Germinal center (tissue), 1 donor: ENCODE results near the gene SERGEF.
"Not testable (repeated sequence)": the region's sequence is repeated elsewhere in the genome, so short reads cannot be mapped to it uniquely, and the experiment has no call there.

Experiments used
- DNase-seq: peaks from one replicate; pipeline ENCODE4 v3.0.0; 2012; ENCODE audit warnings: mixed read lengths, low spot score

SERGEF gene

GRCh38 chr11:18000128-18000527 is 12.7 kb downstream of the SERGEF start:
- not testable (repeated sequence) for DNase-seq

GRCh38 chr11:17992916-17993315 is 19.9 kb downstream of the SERGEF start:
- no peak for DNase-seq

DNA sequence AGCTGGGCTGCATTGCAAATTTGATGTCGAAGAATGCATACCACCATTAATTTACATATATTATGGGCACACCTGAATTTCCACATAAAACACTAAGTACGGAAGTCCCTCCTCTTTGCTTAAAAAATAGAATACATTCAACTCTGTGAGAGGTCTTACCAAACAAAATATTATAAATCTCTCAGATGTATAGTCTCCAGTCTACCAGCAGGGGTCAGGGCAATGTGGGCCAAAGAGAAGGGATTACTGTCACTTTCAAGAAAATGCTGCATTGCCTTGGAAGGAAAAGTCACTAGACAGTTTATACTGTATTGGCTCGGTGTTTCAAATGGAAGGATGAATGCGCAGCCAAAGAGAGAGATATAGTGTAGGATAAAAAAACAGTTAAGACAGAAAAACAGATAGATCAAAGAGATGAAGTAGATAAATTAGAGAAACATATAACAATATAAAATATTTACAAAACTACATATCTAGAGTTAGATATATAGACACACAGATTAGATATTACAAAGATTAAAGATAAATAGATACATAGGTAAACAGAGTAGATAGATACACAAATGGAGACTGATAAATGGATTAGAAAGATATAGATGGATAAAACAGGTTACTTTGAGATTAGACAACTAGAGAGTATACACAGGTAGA is 20.9 kb downstream of the SERGEF start:
- peak; percentile 67 for DNase-seq

DNA sequence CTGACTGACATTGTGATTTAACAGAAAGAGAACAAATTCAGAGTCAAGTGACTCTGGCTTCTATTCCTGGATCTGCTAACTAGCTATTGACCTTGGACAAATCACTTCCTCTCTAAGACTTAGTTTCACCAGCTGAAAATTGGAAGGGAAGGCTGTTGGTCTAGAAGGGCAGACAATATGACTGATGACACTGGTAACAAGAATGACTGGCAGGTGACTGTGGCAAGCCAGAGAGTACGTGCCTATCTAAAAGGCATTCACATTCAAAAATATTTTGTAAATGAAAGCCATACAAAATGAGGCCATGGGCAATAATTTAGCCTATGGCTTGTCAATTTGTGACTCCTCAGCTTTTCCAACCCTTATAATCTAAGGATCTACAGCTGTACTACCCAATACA is 23.5 kb downstream of the SERGEF start:
- DNase-seq = no peak

DNA sequence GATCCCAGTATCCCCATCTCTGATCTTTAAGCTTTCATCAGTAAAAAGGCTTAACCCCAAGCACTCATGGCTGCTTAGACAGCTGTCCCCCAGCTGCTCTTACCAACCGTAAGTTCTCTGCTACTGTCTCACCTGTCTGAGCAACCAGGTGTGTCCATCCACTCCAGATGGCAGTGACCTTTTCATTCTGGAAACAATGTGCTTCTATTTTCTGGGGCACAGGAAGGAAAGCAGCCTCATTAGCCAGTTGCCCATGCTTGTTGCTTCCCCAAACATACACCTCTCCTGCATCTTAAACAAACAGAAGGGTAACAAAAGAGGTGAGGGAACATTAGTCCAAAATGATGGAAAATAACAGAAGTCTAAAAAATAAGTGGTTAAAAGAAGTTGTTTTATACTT is 24.4 kb downstream of the SERGEF start:
- no peak for DNase-seq

GRCh38 chr11:17987826-17988225 is 25.0 kb downstream of the SERGEF start:
- no peak for DNase-seq

- no peak for DNase-seq
Measured at GRCh38 chr11:17986711-17987220, 26.1 kb downstream of the SERGEF start.

GRCh38 chr11:17986007-17986710 is 26.7 kb downstream of the SERGEF start:
- no peak for DNase-seq

DNA sequence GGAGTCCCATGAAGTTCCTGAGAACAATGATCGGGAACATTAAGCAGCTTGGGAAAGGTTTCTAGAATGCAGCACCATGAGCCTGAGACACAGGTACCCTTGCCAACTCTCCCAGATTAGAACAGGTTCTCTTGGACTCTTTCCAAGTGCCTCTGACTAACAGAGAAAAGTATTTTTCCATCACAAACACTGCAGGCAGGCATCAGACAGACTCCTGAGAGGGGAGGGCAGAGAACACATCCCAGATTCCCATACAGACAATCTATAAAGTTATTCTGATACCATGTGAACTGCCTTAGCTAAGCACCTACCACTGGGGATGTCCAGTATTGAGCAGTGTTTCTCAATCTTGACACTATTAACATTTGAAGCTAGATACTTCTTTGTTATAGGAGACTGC is 27.3 kb downstream of the SERGEF start:
- DNase-seq = no peak

DNA sequence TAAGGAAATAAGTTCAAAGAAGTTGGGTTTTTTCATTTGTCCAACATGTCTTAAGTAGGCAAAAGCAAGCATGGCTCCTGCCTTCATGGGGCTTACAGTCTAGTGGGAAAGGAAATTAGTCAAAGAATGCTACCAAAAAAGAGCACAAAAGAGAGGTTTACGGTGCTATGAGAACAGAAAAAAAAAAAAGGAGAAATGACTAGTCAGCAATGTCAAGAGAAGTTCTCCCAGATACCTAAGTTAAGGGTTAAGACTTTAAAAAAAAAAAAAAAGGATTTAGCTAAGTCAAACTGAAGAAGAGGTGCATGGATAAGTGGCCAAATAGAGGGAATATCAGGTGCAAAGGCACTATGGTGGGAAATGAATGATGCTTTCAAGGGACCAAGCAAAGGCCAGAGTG is 29.3 kb downstream of the SERGEF start:
- DNase-seq = no peak

GRCh38 chr11:17979770-17980371 is 33.0 kb downstream of the SERGEF start:
- peak; percentile 72 for DNase-seq

DNA sequence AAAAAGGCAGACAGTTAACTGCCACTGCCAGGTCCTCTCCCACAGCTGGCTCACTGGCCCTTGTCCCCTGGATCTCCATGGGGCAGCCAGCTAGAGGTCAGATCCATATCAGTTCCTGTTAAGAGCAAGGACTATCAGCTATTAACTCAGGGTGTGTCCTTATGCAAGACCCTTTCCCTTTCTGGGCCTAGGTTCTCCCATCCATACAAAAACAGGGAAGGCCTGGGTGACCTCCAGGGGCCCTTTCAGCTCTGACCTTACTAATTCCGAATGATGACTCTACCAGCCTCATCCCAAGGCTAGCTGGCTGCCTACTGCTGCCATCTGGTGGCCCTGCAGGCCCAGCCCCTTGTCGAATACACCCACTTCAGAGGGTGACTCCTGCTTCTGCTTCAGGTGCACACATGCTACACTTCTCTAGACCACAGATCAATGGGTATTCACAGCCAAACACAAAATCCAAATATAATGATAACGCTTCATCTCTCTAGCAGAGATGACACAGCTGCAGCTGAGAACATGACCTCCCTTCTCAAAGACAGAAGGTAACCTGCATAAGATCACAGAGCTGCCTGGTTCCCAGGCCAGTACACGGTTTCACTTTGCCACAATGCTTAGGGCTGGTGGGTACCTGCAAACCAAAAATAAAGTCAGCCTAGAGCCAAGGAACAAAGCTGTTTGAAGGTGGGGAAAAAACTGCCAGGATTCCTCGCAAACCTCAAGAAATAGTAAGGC is 34.1 kb downstream of the SERGEF start:
- peak; percentile 63 for DNase-seq

- no peak for DNase-seq
Measured at GRCh38 chr11:17976651-17977050, 36.2 kb downstream of the SERGEF start.

DNA sequence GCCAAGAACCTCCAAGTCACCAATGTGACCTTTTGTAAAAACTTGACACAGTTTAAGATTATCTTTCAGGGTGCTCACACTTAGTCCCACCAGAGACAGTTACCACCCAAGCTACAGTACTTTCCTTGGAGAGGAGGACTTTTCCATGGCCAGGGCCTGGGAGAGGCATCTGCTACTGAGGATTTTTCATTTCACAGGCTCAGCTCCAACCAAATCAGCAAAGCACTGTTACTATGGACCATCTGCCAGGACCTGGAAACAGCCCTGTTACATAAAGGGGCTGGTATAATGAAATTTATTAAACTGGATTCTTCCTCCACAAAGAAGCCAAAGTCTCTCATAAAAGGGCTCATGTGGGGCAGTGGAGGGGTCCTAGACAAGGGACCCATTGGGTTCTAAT is 38.6 kb downstream of the SERGEF start:
- no peak for DNase-seq

DNA sequence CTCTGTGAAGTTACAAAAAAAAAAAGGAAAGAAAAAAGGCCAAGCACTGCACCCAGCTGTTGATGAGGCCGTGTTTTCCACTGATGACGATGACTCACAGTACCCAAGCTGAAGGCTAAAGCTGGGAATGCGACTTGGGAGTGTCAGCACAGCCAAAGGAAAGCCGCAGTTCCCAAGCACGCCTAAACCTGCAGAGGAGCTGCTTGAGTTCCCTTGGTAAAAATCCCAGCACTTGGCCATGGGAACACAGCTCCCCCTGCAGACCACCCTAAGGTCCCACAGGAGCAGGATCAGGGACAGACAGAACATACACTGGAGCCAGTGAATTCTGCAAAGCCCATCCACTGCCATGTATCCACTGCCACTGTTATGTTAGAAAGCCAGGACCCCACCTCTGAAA is 39.9 kb downstream of the SERGEF start:
- no peak for DNase-seq

DNA sequence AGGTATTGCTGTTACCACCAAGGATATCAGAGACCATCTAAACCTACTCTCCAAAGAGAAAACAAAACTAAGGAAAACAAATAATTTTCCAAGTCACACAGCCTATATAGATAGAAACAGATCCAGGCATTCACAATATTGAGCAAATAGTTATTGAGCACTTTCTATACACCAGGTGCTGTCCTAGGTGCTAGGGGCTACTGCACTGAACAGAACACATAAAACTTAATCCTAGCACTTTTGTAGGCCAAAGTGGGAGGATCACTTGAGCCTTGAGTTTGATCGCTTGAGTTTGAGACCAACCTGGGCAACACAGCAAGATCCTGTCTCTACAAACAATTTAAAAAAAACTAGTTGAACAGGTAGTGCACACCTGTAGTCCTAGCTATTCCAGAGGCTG is 44.6 kb downstream of the SERGEF start:
- DNase-seq = no peak

DNA sequence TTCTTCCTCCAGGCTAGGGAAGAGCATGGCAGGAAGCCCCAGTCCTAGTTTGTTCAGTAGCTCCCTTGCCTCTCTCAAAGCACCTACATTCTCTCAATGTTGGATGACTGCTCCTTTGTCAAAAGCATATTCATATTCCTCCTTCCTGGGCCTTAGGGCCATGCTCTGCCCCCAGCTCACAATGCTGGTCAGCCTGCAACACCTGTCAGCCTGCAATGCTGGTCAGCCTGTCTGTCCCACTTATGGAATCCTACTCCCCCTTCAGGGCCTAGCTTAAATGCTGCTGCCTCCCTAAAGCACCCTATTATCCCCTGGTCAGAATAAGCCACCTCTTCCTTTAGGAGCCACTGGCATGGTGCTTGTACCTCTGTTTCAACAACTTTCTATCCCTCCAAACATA is 45.2 kb downstream of the SERGEF start:
- DNase-seq = no peak

GRCh38 chr11:17960091-17960490 is 52.8 kb downstream of the SERGEF start:
- DNase-seq = no peak

DNA sequence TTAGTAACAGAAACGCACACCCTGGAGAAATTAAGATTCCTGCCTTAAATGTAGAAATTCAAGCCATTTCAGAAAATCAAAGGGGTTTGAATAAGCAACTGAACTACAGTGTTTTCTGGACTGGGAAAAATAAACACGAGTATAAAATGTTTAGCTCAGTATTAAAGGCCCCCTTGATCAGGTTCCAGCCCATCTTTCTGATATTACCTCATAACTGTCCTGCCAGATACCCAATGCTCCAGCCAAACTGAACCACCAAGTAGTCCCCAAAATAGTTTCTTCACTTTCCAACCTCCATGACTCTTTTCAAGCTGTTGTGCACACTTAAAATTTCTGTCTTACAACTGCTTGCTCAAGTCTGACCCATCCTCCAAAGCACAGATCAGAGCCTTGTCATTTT is 54.4 kb downstream of the SERGEF start:
- DNase-seq = no peak

GRCh38 chr11:17954395-17955252 is 58.2 kb downstream of the SERGEF start:
- no peak for DNase-seq

DNA sequence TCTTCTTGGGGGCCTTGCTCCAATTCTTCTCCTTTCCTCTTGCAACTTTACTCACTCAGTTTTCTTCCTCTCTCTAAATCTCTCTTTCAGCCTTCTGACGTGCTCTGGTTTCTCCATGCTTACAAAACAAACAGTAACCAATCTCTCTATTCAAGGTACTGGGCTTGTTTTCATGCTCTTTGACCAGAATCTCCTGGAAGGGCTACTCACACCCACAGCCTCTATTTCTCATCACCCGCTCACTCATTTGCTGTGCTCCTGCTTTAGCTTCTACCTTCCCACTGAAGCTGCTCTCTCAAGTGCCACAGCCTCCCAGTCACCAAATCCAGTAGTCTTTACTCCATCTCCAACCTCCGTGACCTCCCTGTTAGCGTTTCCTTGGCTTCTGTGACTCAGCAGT is 60.4 kb downstream of the SERGEF start:
- no peak for DNase-seq
